ENCODE measurements around the gene CWC15. TPM values are rescaled to one million over a fixed set of nuclear protein-coding genes. Genes with fewer than 3 reads are reported as not detected.

CWC15 gene
- total RNA-seq, 1 donor from 2014 or later = 76.8 TPM

- DNase-seq (ENCODE audit: extremely low spot score, unreplicated experiment) = no peak
- Mint-ChIP-seq H3K36me3 (no peaks in the 10 kb centered on the region), H3K4me1 (ENCODE audit: unreplicated experiment) (no peaks in the 10 kb centered on the region), H3K9me3 (no peaks in the 10 kb centered on the region), H3K27me3 (peaks cover 19% of the 10 kb centered on the region), H3K27ac (no peak overlapping the region), H3K4me3 (no peak overlapping the region)
- no peak for TF ChIP-seq CTCF (conservative IDR thresholded peaks at IDR 0.05)
These were observed 14.0 kb upstream of the CWC15 start for GRCh38 chr11:94987378-94987777.

DNA sequence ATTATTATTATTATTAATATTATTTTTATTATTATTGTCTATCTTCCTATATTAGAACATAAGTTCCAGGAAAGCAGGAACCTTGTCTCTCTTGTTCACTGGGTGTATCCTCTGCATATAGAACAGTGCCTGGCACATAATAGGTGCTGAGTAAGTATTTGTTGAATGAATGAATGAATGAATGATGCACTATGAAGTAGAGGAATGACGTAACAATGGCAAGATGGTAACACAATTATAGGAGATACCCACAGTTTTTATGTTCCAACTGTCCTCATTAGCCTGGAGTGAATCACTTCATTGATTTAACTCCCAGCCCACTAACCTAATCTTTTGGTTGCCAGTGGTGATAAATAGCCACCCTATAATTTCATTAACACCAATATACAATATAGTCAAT is 2.2 kb upstream of the CWC15 start:
- no peak for DNase-seq (ENCODE audit: extremely low spot score, unreplicated experiment)
- Mint-ChIP-seq H3K9me3 (no peaks in the 10 kb centered on the region), H3K36me3 (peaks cover 7% of the 10 kb centered on the region), H3K27ac (no peak overlapping the region), H3K4me1 (ENCODE audit: unreplicated experiment) (peaks cover 4% of the 10 kb centered on the region), H3K4me3 (no peak overlapping the region), H3K27me3 (no peaks in the 10 kb centered on the region)
- TF ChIP-seq CTCF (conservative IDR thresholded peaks at IDR 0.05) = no peak

DNA sequence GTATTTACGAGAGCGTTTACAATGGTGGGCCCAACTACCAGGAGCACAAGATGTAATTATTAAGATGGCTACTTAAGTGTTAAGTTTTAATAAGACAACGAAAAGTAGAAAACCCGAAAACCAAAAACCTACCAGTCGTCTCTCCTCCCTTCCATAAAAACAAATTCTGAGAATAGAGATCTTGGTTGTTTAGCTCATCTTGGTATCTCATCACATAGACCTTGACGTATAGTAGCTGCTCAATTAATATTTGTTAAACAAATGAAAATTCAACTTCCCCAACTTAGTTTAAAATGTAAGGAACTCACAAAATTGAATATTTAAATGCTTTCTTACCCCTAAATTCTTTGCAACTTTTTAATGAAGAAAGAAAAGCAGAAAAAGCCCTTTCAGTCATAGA is 822 bp upstream of the CWC15 start:
- no peak for DNase-seq (ENCODE audit: extremely low spot score, unreplicated experiment)
- peak overlapping the region; percentile 92 for H3K27ac Mint-ChIP-seq
- H3K9me3 Mint-ChIP-seq = no peaks in the 10 kb centered on the region
- TF ChIP-seq CTCF (conservative IDR thresholded peaks at IDR 0.05) = no peak
- peaks cover 4% of the 10 kb centered on the region for H3K4me1 Mint-ChIP-seq (ENCODE audit: unreplicated experiment)
- H3K36me3 Mint-ChIP-seq = peaks cover 18% of the 10 kb centered on the region
- peak overlapping the region; percentile 99 for H3K4me3 Mint-ChIP-seq
- H3K27me3 Mint-ChIP-seq = no peaks in the 10 kb centered on the region

DNA sequence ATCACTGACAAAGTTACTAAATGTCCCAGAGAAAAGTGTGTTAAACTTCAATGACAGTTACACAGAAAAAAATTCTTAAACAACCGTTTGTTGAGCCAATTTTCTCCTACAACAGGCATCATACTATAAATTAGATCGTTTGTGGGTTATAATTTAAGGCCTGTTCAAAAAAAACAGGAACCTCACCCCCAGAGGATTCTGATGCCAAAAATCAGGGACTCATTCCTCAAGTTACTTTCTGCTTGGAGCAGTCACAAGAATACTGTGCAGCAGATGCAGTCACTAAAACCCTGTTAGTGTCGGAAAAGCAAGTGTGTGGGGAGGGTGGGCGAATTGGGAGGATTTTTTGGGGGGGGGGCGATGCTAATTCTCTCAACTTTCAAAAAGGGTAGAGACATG is 657 bp downstream of the CWC15 start:
- Mint-ChIP-seq H3K4me1 (ENCODE audit: unreplicated experiment) (peaks cover 4% of the 10 kb centered on the region), H3K9me3 (no peaks in the 10 kb centered on the region), H3K27ac (peak overlapping the region; percentile 92), H3K27me3 (no peaks in the 10 kb centered on the region), H3K4me3 (peak overlapping the region; percentile 99), H3K36me3 (peaks cover 28% of the 10 kb centered on the region)
- DNase-seq (ENCODE audit: extremely low spot score, unreplicated experiment) = no peak
- no peak for TF ChIP-seq CTCF (conservative IDR thresholded peaks at IDR 0.05)

DNA sequence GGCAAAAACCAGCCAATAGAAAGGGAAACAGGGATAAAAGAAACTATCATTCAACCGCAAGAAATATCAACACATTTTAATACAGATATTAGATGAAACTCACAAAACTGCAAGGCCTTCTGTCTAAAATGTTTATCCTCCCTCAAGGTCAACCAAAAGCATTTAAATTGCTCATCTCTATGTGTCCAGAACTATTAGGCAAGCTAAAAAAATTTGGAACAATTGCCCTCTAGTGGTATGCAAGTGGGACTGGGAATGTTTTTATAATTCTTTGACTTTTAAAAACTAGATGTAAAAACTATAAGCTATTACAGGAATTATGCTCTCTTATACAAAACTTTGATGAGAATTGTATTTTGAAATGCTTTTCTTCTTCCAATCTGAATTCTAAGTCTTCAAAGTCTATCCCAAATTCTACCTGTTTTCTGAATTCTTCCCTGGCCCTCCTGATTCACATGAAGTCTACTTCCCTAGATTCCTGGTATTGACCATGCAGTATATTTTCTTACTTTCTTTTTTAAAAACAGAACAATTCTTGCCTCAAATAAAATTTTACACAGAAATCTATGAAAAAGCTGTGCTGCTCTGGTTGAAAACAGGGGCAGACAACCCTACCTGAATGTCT is 4.9 kb downstream of the CWC15 start:
- Mint-ChIP-seq H3K4me3 (no peak overlapping the region), H3K9me3 (no peaks in the 10 kb centered on the region), H3K36me3 (peaks cover 41% of the 10 kb centered on the region), H3K27me3 (no peaks in the 10 kb centered on the region), H3K4me1 (ENCODE audit: unreplicated experiment) (peaks cover 3% of the 10 kb centered on the region), H3K27ac (no peak overlapping the region)
- no peak for DNase-seq (ENCODE audit: extremely low spot score, unreplicated experiment)
- peak; percentile 80 for TF ChIP-seq CTCF (conservative IDR thresholded peaks at IDR 0.05)

DNA sequence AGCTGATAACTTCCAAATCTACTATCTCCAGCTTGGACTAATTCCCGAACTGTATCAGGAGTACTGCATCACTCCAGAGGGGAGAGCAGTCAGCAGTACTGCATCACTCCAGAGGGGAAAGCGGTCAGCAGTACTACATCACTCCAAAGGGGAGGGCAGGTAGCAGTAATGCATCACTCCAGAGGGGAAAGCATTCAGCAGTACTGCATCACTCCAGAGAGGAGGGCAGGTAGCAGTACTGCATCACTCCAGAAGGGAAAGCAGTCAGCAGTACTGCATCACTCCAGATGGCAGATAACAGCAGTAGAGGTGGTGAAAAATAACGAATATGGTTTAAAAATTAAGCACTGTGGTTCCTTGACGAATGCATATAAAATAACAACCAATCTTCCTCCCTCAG is 8.4 kb downstream of the CWC15 start:
- TF ChIP-seq CTCF (conservative IDR thresholded peaks at IDR 0.05) = no peak
- no peaks in the 10 kb centered on the region for H3K4me1 Mint-ChIP-seq (ENCODE audit: unreplicated experiment)
- H3K4me3 Mint-ChIP-seq = no peak overlapping the region
- H3K27ac Mint-ChIP-seq = no peak overlapping the region
- H3K36me3 Mint-ChIP-seq = peaks cover 43% of the 10 kb centered on the region
- no peaks in the 10 kb centered on the region for H3K27me3 Mint-ChIP-seq
- no peaks in the 10 kb centered on the region for H3K9me3 Mint-ChIP-seq
- no peak for DNase-seq (ENCODE audit: extremely low spot score, unreplicated experiment)
